ENCODE measurements around the gene MINAR1.

GRCh38 chr15:79447060-79447459 is 14.9 kb downstream of the MINAR1 start:
- no peak for TF ChIP-seq CTCF (IDR thresholded peaks at IDR 0.05; ENCODE audit: insufficient read depth, low read length)
- TF ChIP-seq POLR2AphosphoS5 (IDR thresholded peaks at IDR 0.05; ENCODE audit: low read depth): no peak
- no peak for TF ChIP-seq REST (IDR thresholded peaks at IDR 0.05; ENCODE audit: insufficient replicate concordance, low read depth)

All from HL-60 (cell line).